ENCODE data around the gene KCNF1.

The KCNF1 gene

GRCh38 chr2:10892316-10892715 is 19.4 kb upstream of the KCNF1 start:
- DNase-seq (ENCODE audit: extremely low read depth, low read depth), result no peak
- no peak for TF ChIP-seq CTCF (IDR thresholded peaks at IDR 0.05; ENCODE audit: low read depth, low read length, missing control alignments)

GRCh38 chr2:10892796-10893350 is 18.9 kb upstream of the KCNF1 start:
- TF ChIP-seq CTCF (IDR thresholded peaks at IDR 0.05; ENCODE audit: low read depth, low read length, missing control alignments), result no peak

More at GRCh38 chr2:10892316-10892715, 19.4 kb upstream of the KCNF1 start:
- H3K4me3 ChIP-seq (replicated peaks; ENCODE audit: low read depth, low read length), result no peak overlapping the region

GRCh38 chr2:10894264-10894935 is 17.3 kb upstream of the KCNF1 start:
- no peak for TF ChIP-seq CTCF (IDR thresholded peaks at IDR 0.05; ENCODE audit: low read depth, low read length, missing control alignments)
- no peak for DNase-seq (ENCODE audit: extremely low read depth, low read depth)
- no peak overlapping the region for H3K4me3 ChIP-seq (replicated peaks; ENCODE audit: low read depth, low read length)

More at GRCh38 chr2:10892796-10893350, 18.9 kb upstream of the KCNF1 start:
- no peak overlapping the region for H3K4me3 ChIP-seq (replicated peaks; ENCODE audit: low read depth, low read length)
- no peak for DNase-seq (ENCODE audit: extremely low read depth, low read depth)

GRCh38 chr2:10895231-10895630 is 16.5 kb upstream of the KCNF1 start:
- no peak for TF ChIP-seq CTCF (IDR thresholded peaks at IDR 0.05; ENCODE audit: low read depth, low read length, missing control alignments)
- DNase-seq (ENCODE audit: extremely low read depth, low read depth), result no peak
- no peak overlapping the region for H3K4me3 ChIP-seq (replicated peaks; ENCODE audit: low read depth, low read length)

- TF ChIP-seq CTCF (IDR thresholded peaks at IDR 0.05; ENCODE audit: low read depth, low read length, missing control alignments), result no peak
- no peak overlapping the region for H3K4me3 ChIP-seq (replicated peaks; ENCODE audit: low read depth, low read length)
- DNase-seq (ENCODE audit: extremely low read depth, low read depth), result no peak
Measured at GRCh38 chr2:10897956-10898355, 13.8 kb upstream of the KCNF1 start.

- no peak for DNase-seq (ENCODE audit: extremely low read depth, low read depth)
- H3K4me3 ChIP-seq (replicated peaks; ENCODE audit: low read depth, low read length), result no peak overlapping the region
- peak; percentile 37 for TF ChIP-seq CTCF (IDR thresholded peaks at IDR 0.05; ENCODE audit: low read depth, low read length, missing control alignments)
Measured at GRCh38 chr2:10900216-10901109, 11.3 kb upstream of the KCNF1 start.
